Lung (tissue), 12 donors: Measurements from ENCODE around the gene RPEL1. TPM values are rescaled to one million over a fixed set of nuclear protein-coding genes. Genes with fewer than 3 reads are reported as not detected.

Experiments
- ATAC-seq: fragments of 200-7000 bp; cut with Tn5 transposase; one replicate; pipeline ENCODE4 v1.9.1; 2020; ENCODE audit warnings: moderate number of reproducible peaks; ENCODE audit not compliant: insufficient read depth, low FRiP score
- DNase-seq, 3 donors: peaks; one replicate each; pipeline ENCODE4 v3.0.0-alpha.2; 2013 to 2017
- H3K27ac ChIP-seq, 2 donors: one replicate each; pipeline ENCODE4 v1.5.1; 2013; ENCODE audit warnings: mild to moderate bottlenecking in 2 of 2, moderate library complexity in 2 of 2, control low read depth in 1 of 2, inconsistent platforms in 1 of 2, low read depth in 1 of 2, low read length in 1 of 2
- H3K27me3 ChIP-seq, 3 donors: one replicate each; pipeline ENCODE4 v1.5.1; 2013; ENCODE audit warnings: low read length in 2 of 3; ENCODE audit not compliant: control insufficient read depth in 3 of 3, insufficient read depth in 3 of 3
- H3K36me3 ChIP-seq, 4 donors: one replicate each; pipeline ENCODE4 v1.5.1; 2013; ENCODE audit warnings: low read length in 4 of 4, mild to moderate bottlenecking in 1 of 4, moderate library complexity in 1 of 4; ENCODE audit not compliant: control insufficient read depth in 4 of 4, insufficient read depth in 4 of 4
- H3K4me1 ChIP-seq, 5 donors: one replicate each; pipeline ENCODE4 v1.5.1; 2013; ENCODE audit warnings: low read length in 5 of 5, mild to moderate bottlenecking in 2 of 5, moderate library complexity in 1 of 5; ENCODE audit not compliant: control insufficient read depth in 5 of 5, insufficient read depth in 5 of 5
- H3K4me3 ChIP-seq: one replicate; pipeline ENCODE4 v1.5.1; 2013; ENCODE audit warnings: mild to moderate bottlenecking, control low read depth, moderate library complexity
- H3K9ac ChIP-seq, 2 donors: one replicate each; pipeline ENCODE4 v1.5.1; 2013; ENCODE audit warnings: low read length in 2 of 2, control low read depth in 1 of 2; ENCODE audit not compliant: insufficient read depth in 1 of 2
- H3K9me3 ChIP-seq, 4 donors: one replicate each; pipeline ENCODE4 v1.5.1; 2013; ENCODE audit warnings: low read length in 3 of 4, mild to moderate bottlenecking in 1 of 4, moderate library complexity in 1 of 4; ENCODE audit not compliant: control insufficient read depth in 4 of 4, insufficient read depth in 3 of 4
- CTCF ChIP-seq: IDR thresholded peaks from 2 replicates; pipeline ENCODE4 v1.5.1; 2012; ENCODE audit warnings: mild to moderate bottlenecking; ENCODE audit errors: control extremely low read depth, extremely low read depth
- WGBS, 2 donors: extraction: QIAGEN DNeasy Blood & Tissue Kit; methylation state at CpG; one replicate each; pipeline ENCODE4 v1.1.7; 2013; 5-methylcytosine and 5-hydroxymethylcytosine counted together
- polyA plus RNA-seq, 2 donors: library from polyadenylated mRNA; stranded (reverse); fragments of 200-250 nt; gene quantifications; one replicate each; pipeline ENCODE4 v1.2.1, GENCODE V29; 2013
- total RNA-seq, 2 donors: library from RNA; depleted of rRNA in 1 of 2; stranded (reverse); fragments of >200 nt in 1 of 2; gene quantifications; one replicate each; pipeline ENCODE4 v1.2.1, GENCODE V29; 2014 to 2021
- donor health status: control.
- donor health status: control.
- donor health status: Bipolar disorder and iron deficiency.
- donor health status: healthy.
- donor health status: DM: yes; HTN: yes; CAD: no.

The RPEL1 gene
- total and polyA plus RNA-seq, 4 donors = not detected

DNA sequence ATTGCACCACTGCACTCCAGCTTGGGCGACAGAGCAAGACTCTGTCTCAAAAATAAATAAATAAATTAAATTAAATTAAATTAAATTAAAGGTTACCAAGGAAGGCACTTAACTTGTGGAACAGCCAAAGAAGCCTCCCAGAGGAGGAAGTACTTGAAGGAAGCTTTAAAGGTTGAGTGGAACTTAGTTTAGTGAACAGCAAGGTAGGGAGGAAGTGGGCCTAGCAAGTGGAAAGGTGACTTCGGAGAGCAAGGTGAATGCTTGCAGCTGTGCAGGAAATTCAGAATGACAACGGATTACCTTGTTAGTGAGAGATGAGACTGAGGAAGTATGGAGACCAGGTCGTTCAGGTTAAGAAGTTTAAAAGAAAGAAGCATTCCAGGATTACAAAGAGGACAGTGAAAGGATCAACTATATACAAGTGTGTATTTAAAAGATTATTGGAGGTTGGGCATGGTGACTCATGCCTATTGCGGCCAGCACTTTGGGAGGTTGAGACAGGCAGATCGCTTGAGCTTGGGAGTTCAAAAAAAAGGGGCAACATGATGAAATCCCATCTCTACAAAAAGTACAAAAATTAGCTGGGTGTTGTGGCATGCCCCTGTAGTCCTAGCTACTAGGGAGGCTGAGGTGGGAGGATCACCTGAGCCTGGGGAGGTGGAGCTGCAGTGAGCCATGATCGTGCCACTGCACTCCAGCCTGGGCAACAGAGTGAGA lies 12.8 kb upstream of the RPEL1 start:
- no peak for TF ChIP-seq CTCF
- WGBS, 2 donors = 56 to 63% methylated on average over 7 of the region's 7 CpGs
- Histone ChIP-seq H3K27ac (peak overlapping the region in 1 of 2 donors; percentile 59), H3K4me1 (peaks cover 0 to 10% (median 5%) of the 10 kb centered on the region in 5 donors), H3K9me3 (no peaks in the 10 kb centered on the region), H3K4me3 (no peak overlapping the region), H3K27me3 (no peaks in the 10 kb centered on the region), H3K36me3 (no peaks in the 10 kb centered on the region), H3K9ac (no peak overlapping the region)
- DNase-seq = no peak
- peak; percentile 43 for ATAC-seq

DNA sequence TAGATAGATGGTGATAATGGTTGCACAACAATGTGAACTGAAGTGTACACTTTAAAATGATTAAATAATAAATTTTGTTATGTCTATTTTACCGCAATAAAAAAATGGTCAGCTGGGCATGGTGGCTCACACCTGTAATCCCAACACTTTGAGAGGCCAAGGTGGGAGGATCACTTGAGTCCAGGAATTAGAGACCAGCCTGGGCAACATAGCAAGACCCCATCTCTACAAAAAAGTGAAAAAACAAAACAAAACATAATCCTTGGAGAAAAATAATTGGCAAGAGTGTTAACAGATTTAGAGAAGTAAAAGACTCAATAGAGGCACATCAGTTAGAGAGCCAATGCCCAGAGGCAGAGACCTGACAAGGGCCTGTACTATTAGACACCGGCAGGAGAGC lies 9.9 kb upstream of the RPEL1 start:
- H3K36me3 ChIP-seq = no peaks in the 10 kb centered on the region
- H3K4me3 ChIP-seq = no peak overlapping the region
- no peaks in the 10 kb centered on the region for H3K27me3 ChIP-seq
- peaks cover 0 to 7% (median 3%) of the 10 kb centered on the region in 5 donors for H3K4me1 ChIP-seq
- no peak overlapping the region for H3K27ac ChIP-seq
- WGBS, 2 donors = 97 to 98% methylated on average over 2 of the region's 2 CpGs
- DNase-seq (no peak), ATAC-seq (no peak)
- no peak overlapping the region for H3K9ac ChIP-seq
- H3K9me3 ChIP-seq = no peaks in the 10 kb centered on the region
- no peak for TF ChIP-seq CTCF

DNA sequence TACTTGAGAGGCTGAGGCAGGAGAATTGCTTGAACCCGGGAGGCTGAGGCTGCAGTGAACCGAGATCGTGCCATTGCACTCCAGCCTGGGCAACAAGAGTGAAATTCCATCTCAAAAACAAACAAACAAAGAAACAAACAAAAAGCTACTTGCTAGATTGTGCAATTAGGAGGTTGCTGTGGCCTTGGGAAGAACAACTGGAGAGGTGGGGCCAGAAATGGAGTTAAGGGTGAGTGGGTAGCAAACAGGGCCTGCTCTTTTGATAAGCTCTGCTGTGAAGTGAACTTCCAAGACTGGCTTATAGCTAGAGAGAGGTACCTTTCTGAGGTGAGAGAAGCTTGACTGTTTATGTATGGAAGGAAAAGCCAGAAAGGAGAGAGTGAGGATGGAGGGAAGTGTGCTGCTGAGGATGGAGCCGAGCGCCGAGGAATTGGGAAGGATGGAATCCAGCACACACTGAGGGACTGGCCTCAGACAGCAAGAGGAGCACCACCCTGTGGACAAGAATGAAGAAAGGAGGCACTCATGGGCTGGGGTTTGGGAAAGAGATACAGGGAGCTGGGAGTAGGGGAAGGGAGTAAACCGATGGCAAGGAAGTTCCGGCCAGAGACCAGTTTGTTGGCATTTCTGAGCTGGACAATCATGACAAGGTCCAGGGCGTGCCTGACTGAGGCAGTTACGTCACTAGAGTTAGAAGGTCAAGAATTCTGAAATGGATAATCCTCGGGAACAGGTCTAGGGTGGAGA lies 7.0 kb upstream of the RPEL1 start:
- no peak for TF ChIP-seq CTCF
- H3K4me3 ChIP-seq = no peak overlapping the region
- no peaks in the 10 kb centered on the region for H3K9me3 ChIP-seq
- ATAC-seq (peak; percentile 14), DNase-seq (no peak)
- H3K27ac ChIP-seq = peak overlapping the region in 1 of 2 donors; percentile 70
- H3K4me1 ChIP-seq = peaks cover 0 to 5% (median 0%) of the 10 kb centered on the region in 5 donors
- no peaks in the 10 kb centered on the region for H3K27me3 ChIP-seq
- H3K36me3 ChIP-seq = no peaks in the 10 kb centered on the region
- no peak overlapping the region for H3K9ac ChIP-seq
- WGBS, 2 donors = 65 to 85% methylated on average over 11 of the region's 11 CpGs
